Glutamatergic neuron (in vitro differentiated cells): ENCODE measurements around the gene HENMT1. TPM values are rescaled to one million over a fixed set of nuclear protein-coding genes. Genes with fewer than 3 reads are reported as not detected.
"Not testable (repeated sequence)": the region's sequence is repeated elsewhere in the genome, so short reads cannot be mapped to it uniquely, and the experiment has no call there.

ENCODE experiments used
- DNase-seq: peaks from one replicate; pipeline ENCODE4 v3.0.0; 2022
- H3K27ac Mint-ChIP-seq: one replicate; pipeline ENCODE4 v1.8.0; 2020; ENCODE audit warnings: mild to moderate bottlenecking, mixed read lengths, inconsistent platforms; ENCODE audit not compliant: unreplicated experiment
- H3K27me3 Mint-ChIP-seq: one replicate; pipeline ENCODE4 v1.8.0; 2020; ENCODE audit warnings: mild to moderate bottlenecking, moderate library complexity, mixed read lengths, inconsistent platforms; ENCODE audit not compliant: unreplicated experiment
- H3K36me3 Mint-ChIP-seq: one replicate; pipeline ENCODE4 v1.8.0; 2020; ENCODE audit warnings: mild to moderate bottlenecking, mixed read lengths, inconsistent platforms; ENCODE audit not compliant: unreplicated experiment
- H3K4me1 Mint-ChIP-seq: one replicate; pipeline ENCODE4 v1.8.0; 2020; ENCODE audit warnings: mild to moderate bottlenecking, low read depth, mixed read lengths, inconsistent platforms; ENCODE audit not compliant: unreplicated experiment
- H3K4me3 Mint-ChIP-seq: one replicate; pipeline ENCODE4 v1.8.0; 2020; ENCODE audit warnings: mild to moderate bottlenecking, mixed read lengths, inconsistent platforms; ENCODE audit not compliant: unreplicated experiment
- H3K9me3 Mint-ChIP-seq: one replicate; pipeline ENCODE4 v1.8.0; 2020; ENCODE audit warnings: mild to moderate bottlenecking, moderate library complexity, mixed read lengths, inconsistent platforms; ENCODE audit not compliant: unreplicated experiment
- total RNA-seq: library from RNA; stranded (reverse); fragmentation: NEBNext Ultra II Directional; extraction: Animal tissue kit (Norgen Biotek cat#: 25700); gene quantifications from one replicate; pipeline ENCODE4 v1.2.1, GENCODE V29; 2021; ENCODE audit not compliant: unreplicated experiment
- TF ChIP-seq, protein P1 (sequence below): fragments of 200-600 bp; sonication (generic); IDR thresholded peaks from one replicate; pipeline ENCODE4 v1.5.0; 2021; ENCODE audit not compliant: partially characterized antibody, unreplicated experiment

Gene HENMT1
- total RNA-seq, 1 donor from 2014 or later: 15.9 TPM

DNA sequence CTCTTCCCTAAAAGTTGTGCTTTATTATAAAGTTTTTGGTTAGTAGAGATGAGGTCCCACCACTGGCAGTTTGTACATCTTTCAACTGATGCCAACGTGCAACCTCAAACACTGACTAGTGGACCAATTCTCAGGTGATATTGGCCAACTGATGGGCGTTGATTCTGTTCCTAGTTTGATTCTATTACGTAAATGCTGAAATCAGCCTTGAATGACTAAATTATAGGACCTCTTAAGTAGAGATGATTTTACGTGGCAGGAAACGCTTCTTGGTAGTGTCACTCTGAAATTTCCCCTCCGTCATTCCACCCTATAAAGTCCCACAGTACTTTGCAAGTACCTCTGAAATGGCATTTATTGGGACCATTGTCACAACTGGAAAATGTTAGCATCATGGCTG is 43.0 kb upstream of the HENMT1 start:
- no peaks in the 10 kb centered on the region for H3K4me1 Mint-ChIP-seq
- H3K4me3 Mint-ChIP-seq: no peak overlapping the region
- H3K27ac Mint-ChIP-seq: no peak overlapping the region
- no peak for DNase-seq
- peaks cover 3% of the 10 kb centered on the region for H3K9me3 Mint-ChIP-seq
- no peaks in the 10 kb centered on the region for H3K27me3 Mint-ChIP-seq
- H3K36me3 Mint-ChIP-seq: no peaks in the 10 kb centered on the region
- TF ChIP-seq, protein P1, sequence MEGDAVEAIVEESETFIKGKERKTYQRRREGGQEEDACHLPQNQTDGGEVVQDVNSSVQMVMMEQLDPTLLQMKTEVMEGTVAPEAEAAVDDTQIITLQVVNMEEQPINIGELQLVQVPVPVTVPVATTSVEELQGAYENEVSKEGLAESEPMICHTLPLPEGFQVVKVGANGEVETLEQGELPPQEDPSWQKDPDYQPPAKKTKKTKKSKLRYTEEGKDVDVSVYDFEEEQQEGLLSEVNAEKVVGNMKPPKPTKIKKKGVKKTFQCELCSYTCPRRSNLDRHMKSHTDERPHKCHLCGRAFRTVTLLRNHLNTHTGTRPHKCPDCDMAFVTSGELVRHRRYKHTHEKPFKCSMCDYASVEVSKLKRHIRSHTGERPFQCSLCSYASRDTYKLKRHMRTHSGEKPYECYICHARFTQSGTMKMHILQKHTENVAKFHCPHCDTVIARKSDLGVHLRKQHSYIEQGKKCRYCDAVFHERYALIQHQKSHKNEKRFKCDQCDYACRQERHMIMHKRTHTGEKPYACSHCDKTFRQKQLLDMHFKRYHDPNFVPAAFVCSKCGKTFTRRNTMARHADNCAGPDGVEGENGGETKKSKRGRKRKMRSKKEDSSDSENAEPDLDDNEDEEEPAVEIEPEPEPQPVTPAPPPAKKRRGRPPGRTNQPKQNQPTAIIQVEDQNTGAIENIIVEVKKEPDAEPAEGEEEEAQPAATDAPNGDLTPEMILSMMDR: no peak

DNA sequence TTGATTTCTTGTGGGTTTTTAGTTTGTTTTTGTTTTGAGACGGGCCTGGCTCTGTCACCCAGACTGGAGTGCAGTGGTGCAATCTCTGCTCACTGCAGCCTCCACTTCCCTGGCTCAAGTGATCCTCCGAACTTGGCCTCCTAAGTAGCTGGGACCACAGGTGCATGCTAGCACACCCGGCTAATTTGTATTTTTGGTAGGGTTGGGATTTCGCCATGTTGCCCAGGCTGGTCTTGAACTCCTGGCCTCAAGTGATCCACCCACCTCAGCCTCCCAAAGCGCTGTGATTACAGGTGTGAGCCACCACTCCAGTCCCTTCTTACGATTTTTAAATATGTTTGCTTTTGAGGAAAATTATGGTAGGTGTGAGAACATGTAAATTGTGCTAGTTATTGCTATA is 41.2 kb upstream of the HENMT1 start:
- H3K27me3 Mint-ChIP-seq, H3K4me1 Mint-ChIP-seq, H3K27ac Mint-ChIP-seq, H3K9me3 Mint-ChIP-seq, H3K36me3 Mint-ChIP-seq, DNase-seq, H3K4me3 Mint-ChIP-seq: not testable (repeated sequence)

DNA sequence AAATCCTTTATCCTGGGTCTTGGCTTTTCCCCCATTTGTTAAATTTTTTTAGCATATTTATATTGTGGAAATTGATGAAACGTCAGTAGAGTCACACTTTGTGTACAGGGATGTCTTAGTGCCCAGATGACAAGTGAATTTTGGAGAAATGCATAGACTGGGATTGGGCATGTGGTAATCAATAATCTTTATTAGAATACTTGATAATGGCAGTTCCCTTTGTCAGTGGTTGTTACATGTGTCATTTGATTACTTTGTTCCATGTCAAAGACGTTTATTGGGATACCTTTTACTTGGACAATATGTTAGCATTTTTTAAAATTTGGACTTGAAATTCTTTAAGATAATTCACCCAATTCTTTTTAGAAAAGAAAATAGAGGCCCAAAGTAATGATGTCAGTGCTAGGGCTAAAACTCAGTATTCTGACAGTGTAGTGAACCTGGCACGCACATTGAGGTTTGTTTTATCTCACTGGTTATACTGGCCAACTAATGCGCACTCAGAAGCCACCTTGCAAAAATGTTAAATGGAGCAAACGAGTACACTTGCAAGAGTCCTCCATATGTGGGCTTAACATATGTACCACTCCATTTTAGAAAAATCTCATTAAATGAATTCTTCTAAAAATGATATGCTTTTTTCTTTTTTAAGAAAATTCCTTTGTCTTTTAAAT is 40.4 kb upstream of the HENMT1 start:
- Mint-ChIP-seq H3K4me1 (no peaks in the 10 kb centered on the region), H3K36me3 (no peaks in the 10 kb centered on the region), H3K27ac (no peak overlapping the region), H3K9me3 (peaks cover 3% of the 10 kb centered on the region), H3K4me3 (no peak overlapping the region), H3K27me3 (no peaks in the 10 kb centered on the region)
- no peak for DNase-seq
- TF ChIP-seq, protein P1: no peak

DNA sequence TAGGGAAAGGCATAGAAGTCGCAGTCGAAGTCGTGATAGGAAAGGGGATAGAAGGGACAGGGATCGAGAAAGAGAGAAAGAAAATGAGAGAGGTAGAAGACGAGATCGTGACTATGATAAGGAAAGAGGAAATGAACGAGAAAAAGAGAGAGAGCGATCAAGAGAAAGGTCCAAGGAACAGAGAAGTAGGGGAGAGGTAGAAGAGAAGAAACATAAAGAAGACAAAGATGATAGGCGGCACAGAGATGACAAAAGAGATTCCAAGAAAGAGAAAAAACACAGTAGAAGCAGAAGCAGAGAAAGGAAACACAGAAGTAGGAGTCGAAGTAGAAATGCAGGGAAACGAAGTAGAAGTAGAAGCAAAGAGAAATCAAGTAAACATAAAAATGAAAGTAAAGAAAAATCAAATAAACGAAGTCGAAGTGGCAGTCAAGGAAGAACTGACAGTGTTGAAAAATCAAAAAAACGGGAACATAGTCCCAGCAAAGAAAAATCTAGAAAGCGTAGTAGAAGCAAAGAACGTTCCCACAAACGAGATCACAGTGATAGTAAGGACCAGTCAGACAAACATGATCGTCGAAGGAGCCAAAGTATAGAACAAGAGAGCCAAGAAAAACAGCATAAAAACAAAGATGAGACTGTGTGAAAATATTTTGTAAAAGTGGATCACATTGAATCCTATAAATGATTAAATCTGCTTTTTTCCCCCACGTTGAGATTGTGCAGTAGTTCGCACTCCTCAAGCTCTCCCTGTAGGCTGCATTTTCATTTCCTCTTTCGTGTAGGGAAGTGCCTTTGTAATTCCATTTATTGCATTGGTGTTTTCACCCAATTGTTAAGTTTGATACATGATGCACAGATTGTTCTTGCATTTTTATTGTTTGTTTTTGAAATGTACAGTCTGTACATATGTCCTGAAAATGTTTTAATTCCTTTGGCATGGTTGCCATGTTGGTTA is 38.8 kb upstream of the HENMT1 start:
- Mint-ChIP-seq H3K27ac (no peak overlapping the region), H3K4me3 (no peak overlapping the region)

DNA sequence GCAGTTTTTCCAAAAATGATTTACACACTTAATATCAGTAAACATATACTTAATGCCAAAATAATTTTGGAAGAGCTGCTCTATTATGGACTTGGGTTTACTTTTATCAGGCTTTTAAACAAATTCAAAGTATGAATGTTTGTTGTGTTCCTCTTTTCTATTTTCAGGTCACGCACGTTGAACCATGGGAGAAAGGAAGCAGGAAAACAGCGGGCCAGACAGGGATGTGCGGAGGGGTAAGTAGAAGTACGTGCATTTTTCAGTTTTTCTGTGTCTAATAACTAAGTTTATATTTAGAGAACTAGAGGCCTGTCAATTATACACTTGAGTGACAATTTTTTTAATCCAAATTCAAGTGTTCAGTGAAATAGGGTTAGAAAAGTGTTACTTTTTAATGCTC is 34.6 kb upstream of the HENMT1 start:
- H3K27ac Mint-ChIP-seq: no peak overlapping the region
- H3K4me3 Mint-ChIP-seq: no peak overlapping the region

More for the DNA sequence above, 38.8 kb upstream of the HENMT1 start:
- H3K4me1 Mint-ChIP-seq: no peaks in the 10 kb centered on the region
- no peaks in the 10 kb centered on the region for H3K36me3 Mint-ChIP-seq
- H3K9me3 Mint-ChIP-seq: no peaks in the 10 kb centered on the region
- no peak for DNase-seq
- TF ChIP-seq, protein P1: no peak
- no peaks in the 10 kb centered on the region for H3K27me3 Mint-ChIP-seq

More for the DNA sequence above, 34.6 kb upstream of the HENMT1 start:
- H3K27me3 Mint-ChIP-seq: peaks cover 19% of the 10 kb centered on the region
- H3K9me3 Mint-ChIP-seq: peaks cover 9% of the 10 kb centered on the region
- no peak for DNase-seq
- TF ChIP-seq, protein P1: no peak
- peaks cover 3% of the 10 kb centered on the region for H3K4me1 Mint-ChIP-seq
- H3K36me3 Mint-ChIP-seq: no peaks in the 10 kb centered on the region
